Activated CD4-positive, alpha-beta T cell treated with anti-CD3 and anti-CD28 coated beads for 24 hours (primary cell): Measurements from ENCODE around the gene SELENOW.
"Not testable (repeated sequence)": the region's sequence is repeated elsewhere in the genome, so short reads cannot be mapped to it uniquely, and the experiment has no call there.

ENCODE experiments used
- DNase-seq, 2 donors: peaks; one replicate each; pipeline ENCODE4 v3.0.0-alpha.2; 2020; ENCODE audit warnings: low read depth in 2 of 2

SELENOW gene

GRCh38 chr19:47756953-47757608, 21.4 kb upstream of the SELENOW start:
- DNase-seq, result no peak

GRCh38 chr19:47757617-47758442, 20.7 kb upstream of the SELENOW start:
- no peak for DNase-seq

GRCh38 chr19:47758443-47758804, 20.1 kb upstream of the SELENOW start:
- DNase-seq, result no peak

GRCh38 chr19:47760632-47760999, 17.9 kb upstream of the SELENOW start:
- DNase-seq, result no peak

GRCh38 chr19:47761566-47761965, 16.9 kb upstream of the SELENOW start:
- DNase-seq, result no peak

- no peak for DNase-seq
These were observed 16.4 kb upstream of the SELENOW start for GRCh38 chr19:47762151-47762550.

- DNase-seq, result no peak
These were observed 15.7 kb upstream of the SELENOW start for GRCh38 chr19:47762615-47763308.

- DNase-seq, result not testable (repeated sequence)
These were observed 13.8 kb upstream of the SELENOW start for GRCh38 chr19:47764705-47765104.

- peak in 1 of 2 donors; percentile 22 for DNase-seq
These were observed 12.8 kb upstream of the SELENOW start for GRCh38 chr19:47765523-47766358.

- no peak for DNase-seq
These were observed 12.2 kb upstream of the SELENOW start for GRCh38 chr19:47766359-47766620.

GRCh38 chr19:47766670-47767069, 11.8 kb upstream of the SELENOW start:
- no peak for DNase-seq

- no peak for DNase-seq
These were observed 11.2 kb upstream of the SELENOW start for GRCh38 chr19:47767349-47767748.

GRCh38 chr19:47768604-47769003, 9.9 kb upstream of the SELENOW start:
- DNase-seq, result no peak

- no peak for DNase-seq
These were observed 9.0 kb upstream of the SELENOW start for GRCh38 chr19:47769534-47769933.

GRCh38 chr19:47771291-47771690, 7.2 kb upstream of the SELENOW start:
- DNase-seq, result not testable (repeated sequence)

- no peak for DNase-seq
These were observed 1.9 kb upstream of the SELENOW start for GRCh38 chr19:47776568-47776967.

- DNase-seq, result not testable (repeated sequence)
These were observed 1.1 kb upstream of the SELENOW start for GRCh38 chr19:47777245-47778048.

- no peak for DNase-seq
These were observed 450 bp downstream of the SELENOW start for GRCh38 chr19:47778954-47779351.

GRCh38 chr19:47779524-47780214, 1.2 kb downstream of the SELENOW start:
- DNase-seq, result no peak

- no peak for DNase-seq
These were observed 1.7 kb downstream of the SELENOW start for GRCh38 chr19:47780215-47780551.
